Caco-2 (cell line): Measurements from ENCODE around the gene CCNQ. TPM values are rescaled to one million over a fixed set of nuclear protein-coding genes. Genes with fewer than 3 reads are reported as not detected.

Experiments
- BruUV-seq: library from RNA; stranded (reverse); fragments of 400-500 nt; replicated peaks from 2 replicates; lab custom pipeline; 2021; lab: Mats Ljungman, UMichigan
- CTCF ChIA-PET: fragments of 300-600 bp; sonication (Branson Sonifier 250); formaldehyde crosslinking; loops from one replicate; lab custom pipeline; 2022; ENCODE audit warnings: antibody characterized with exemption; lab: Charles Lee
- POLR2A ChIA-PET: fragments of 300-600 bp; sonication (Branson Sonifier 250); formaldehyde crosslinking; loops from one replicate; lab custom pipeline; 2022; ENCODE audit warnings: antibody characterized with exemption; lab: Charles Lee
- DNase-seq, 2 experiments: peaks; one replicate each; pipeline versions ENCODE4 v3.0.0 to v3.0.0-alpha.2; 2020 to 2022
- H3K27me3 ChIP-seq: replicated peaks from 2 replicates; pipeline ENCODE4 v1.6.0; 2011; ENCODE audit warnings: low read length; ENCODE audit not compliant: control insufficient read depth, insufficient read depth
- H3K36me3 ChIP-seq: 2 replicates; pipeline ENCODE4 v1.5.1; 2011; ENCODE audit warnings: low read length; ENCODE audit not compliant: control insufficient read depth, insufficient read depth
- H3K4me1 ChIP-seq: fragments of 250-450 bp; sonication (Bioruptor Pico); 2 replicates; pipeline ENCODE4 v1.5.1; 2020; ENCODE audit warnings: mild to moderate bottlenecking
- H3K4me3 ChIP-seq: 2 replicates; pipeline ENCODE4 v1.5.1; 2011; ENCODE audit warnings: low read depth, mild to moderate bottlenecking, control low read depth, low read length
- H3K9me3 ChIP-seq: fragments of 250-450 bp; sonication (Bioruptor Pico); 2 replicates; pipeline ENCODE4 v1.5.1; 2020; ENCODE audit warnings: mild to moderate bottlenecking, moderate library complexity
- H3K27ac Mint-ChIP-seq: one replicate; pipeline ENCODE4 v1.8.0; 2022; ENCODE audit warnings: mixed read lengths; ENCODE audit not compliant: unreplicated experiment
- H3K27me3 Mint-ChIP-seq: one replicate; pipeline ENCODE4 v1.8.0; 2022; ENCODE audit warnings: mixed read lengths; ENCODE audit not compliant: insufficient read depth, unreplicated experiment
- H3K36me3 Mint-ChIP-seq: one replicate; pipeline ENCODE4 v1.8.0; 2022; ENCODE audit warnings: mild to moderate bottlenecking, mixed read lengths; ENCODE audit not compliant: insufficient read depth, unreplicated experiment
- H3K4me1 Mint-ChIP-seq: one replicate; pipeline ENCODE4 v1.8.0; 2022; ENCODE audit warnings: low read depth, mixed read lengths; ENCODE audit not compliant: unreplicated experiment
- H3K4me3 Mint-ChIP-seq: one replicate; pipeline ENCODE4 v1.8.0; 2022; ENCODE audit warnings: mild to moderate bottlenecking, moderate library complexity, mixed read lengths; ENCODE audit not compliant: unreplicated experiment
- H3K9me3 Mint-ChIP-seq: one replicate; pipeline ENCODE4 v1.8.0; 2022; ENCODE audit warnings: mixed read lengths; ENCODE audit not compliant: unreplicated experiment
- intact Hi-C: fragments of 100-400 bp; cut with micrococcal nuclease; formaldehyde crosslinking; loops from one replicate; pipeline ENCODE4 v1.10.0; 2022; ENCODE audit not compliant: unreplicated experiment
- total RNA-seq: library from RNA; stranded (reverse); gene quantifications from 2 replicates; pipeline ENCODE4 v1.2.3, GENCODE V29; 2022
- TF ChIP-seq, protein P1 (sequence below), 2 experiments: fragments of 200-600 bp in 1 of 2; IDR thresholded peaks; 1 replicate in 1 of 2; 2 replicates in 1 of 2; pipeline versions ENCODE4 v1.5.1 to v1.8.0; 2011 to 2022; ENCODE audit warnings: antibody characterized with exemption in 1 of 2, control low read depth in 1 of 2, inconsistent platforms in 1 of 2, low read depth in 1 of 2, low read length in 1 of 2, mild to moderate bottlenecking in 1 of 2, moderate library complexity in 1 of 2; ENCODE audit not compliant: insufficient read depth in 1 of 2, severe bottlenecking in 1 of 2, unreplicated experiment in 1 of 2

The CCNQ gene
- total RNA-seq, 1 experiment from 2014 or later = 23.8 TPM

DNA sequence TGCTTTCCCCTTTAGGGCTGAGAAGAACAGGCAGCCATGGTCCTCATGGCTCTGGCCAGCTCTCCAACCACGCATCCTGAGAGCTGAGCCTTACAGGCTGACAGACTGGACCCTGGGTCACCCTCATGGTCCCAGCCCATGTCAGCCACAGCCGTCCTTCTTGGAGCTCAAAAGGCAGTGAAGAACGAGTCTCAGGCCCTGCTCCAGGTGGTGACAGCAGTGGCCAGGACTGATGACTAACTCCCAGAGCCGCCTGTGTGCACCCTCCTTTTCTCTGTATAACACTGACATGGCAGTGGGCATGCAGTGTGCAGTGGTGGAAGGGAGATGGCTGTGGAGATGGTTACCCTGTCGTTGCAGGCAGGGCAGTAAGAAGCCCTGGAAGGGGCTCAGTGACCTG, 37.8 kb upstream of the CCNQ start:
- no peak overlapping the region for H3K4me3 ChIP-seq
- H3K4me1 ChIP-seq = no peaks in the 10 kb centered on the region
- H3K36me3 ChIP-seq = no peaks in the 10 kb centered on the region
- H3K9me3 Mint-ChIP-seq = no peaks in the 10 kb centered on the region
- no peak overlapping the region for H3K4me3 Mint-ChIP-seq
- intact Hi-C loops = no loop called here
- no TSS peak for BruUV-seq
- H3K27ac Mint-ChIP-seq = no peak overlapping the region
- no peaks in the 10 kb centered on the region for H3K27me3 Mint-ChIP-seq
- H3K4me1 Mint-ChIP-seq = peaks cover 16% of the 10 kb centered on the region
- H3K36me3 Mint-ChIP-seq = no peaks in the 10 kb centered on the region
- ChIA-PET POLR2A (no interaction called here), CTCF (interaction anchor here (1.0 to 1.3 kb wide), 4 partner anchors 8 to 31 kb away, joined by 4 to 7 read pairs (median 5); partner anchors contain the start of gene DUSP9)
- DNase-seq = no peak
- H3K27me3 ChIP-seq = no peaks in the 10 kb centered on the region
- no peaks in the 10 kb centered on the region for H3K9me3 ChIP-seq
- TF ChIP-seq, protein P1, sequence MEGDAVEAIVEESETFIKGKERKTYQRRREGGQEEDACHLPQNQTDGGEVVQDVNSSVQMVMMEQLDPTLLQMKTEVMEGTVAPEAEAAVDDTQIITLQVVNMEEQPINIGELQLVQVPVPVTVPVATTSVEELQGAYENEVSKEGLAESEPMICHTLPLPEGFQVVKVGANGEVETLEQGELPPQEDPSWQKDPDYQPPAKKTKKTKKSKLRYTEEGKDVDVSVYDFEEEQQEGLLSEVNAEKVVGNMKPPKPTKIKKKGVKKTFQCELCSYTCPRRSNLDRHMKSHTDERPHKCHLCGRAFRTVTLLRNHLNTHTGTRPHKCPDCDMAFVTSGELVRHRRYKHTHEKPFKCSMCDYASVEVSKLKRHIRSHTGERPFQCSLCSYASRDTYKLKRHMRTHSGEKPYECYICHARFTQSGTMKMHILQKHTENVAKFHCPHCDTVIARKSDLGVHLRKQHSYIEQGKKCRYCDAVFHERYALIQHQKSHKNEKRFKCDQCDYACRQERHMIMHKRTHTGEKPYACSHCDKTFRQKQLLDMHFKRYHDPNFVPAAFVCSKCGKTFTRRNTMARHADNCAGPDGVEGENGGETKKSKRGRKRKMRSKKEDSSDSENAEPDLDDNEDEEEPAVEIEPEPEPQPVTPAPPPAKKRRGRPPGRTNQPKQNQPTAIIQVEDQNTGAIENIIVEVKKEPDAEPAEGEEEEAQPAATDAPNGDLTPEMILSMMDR (IDR thresholded peaks at IDR 0.05; ENCODE audit: insufficient read depth in 1 of 2, low read depth in 1 of 2, low read length in 1 of 2, severe bottlenecking in 1 of 2, unreplicated experiment in 1 of 2) = no peak

- Mint-ChIP-seq H3K4me3 (no peak overlapping the region), H3K36me3 (no peaks in the 10 kb centered on the region), H3K27me3 (no peaks in the 10 kb centered on the region), H3K27ac (no peak overlapping the region), H3K4me1 (peaks cover 10% of the 10 kb centered on the region), H3K9me3 (no peaks in the 10 kb centered on the region)
- TF ChIP-seq, protein P1 (IDR thresholded peaks at IDR 0.05; ENCODE audit: insufficient read depth in 1 of 2, low read depth in 1 of 2, low read length in 1 of 2, severe bottlenecking in 1 of 2, unreplicated experiment in 1 of 2) = peak in 1 of 2 experiments; percentile 30
- CTCF ChIA-PET = interaction anchor here (0.5 to 1.3 kb wide), 7 partner anchors 9 to 32 kb away, joined by 3 to 7 read pairs (median 4); partner anchors contain the start of gene DUSP9
- Histone ChIP-seq H3K4me1 (no peaks in the 10 kb centered on the region), H3K36me3 (no peaks in the 10 kb centered on the region), H3K27me3 (no peaks in the 10 kb centered on the region), H3K9me3 (no peaks in the 10 kb centered on the region), H3K4me3 (no peak overlapping the region)
- DNase-seq = peak in 1 of 2 experiments; percentile 35
- POLR2A ChIA-PET = no interaction called here
- intact Hi-C loops = no loop called here
- no TSS peak for BruUV-seq
Observed at GRCh38 chrX:153635788-153636668, 37.1 kb upstream of the CCNQ start.

- Histone ChIP-seq H3K4me1 (no peaks in the 10 kb centered on the region), H3K4me3 (no peak overlapping the region), H3K36me3 (no peaks in the 10 kb centered on the region), H3K27me3 (no peaks in the 10 kb centered on the region), H3K9me3 (no peaks in the 10 kb centered on the region)
- Mint-ChIP-seq H3K9me3 (no peaks in the 10 kb centered on the region), H3K27ac (no peak overlapping the region), H3K4me3 (no peak overlapping the region), H3K27me3 (no peaks in the 10 kb centered on the region), H3K36me3 (no peaks in the 10 kb centered on the region), H3K4me1 (peaks cover 10% of the 10 kb centered on the region)
- BruUV-seq = no TSS peak
- intact Hi-C loops = no loop called here
- ChIA-PET POLR2A (no interaction called here), CTCF (interaction anchor here (0.9 to 1.3 kb wide), 2 partner anchors 17 to 32 kb away, joined by 3 to 4 read pairs; no protein-coding TSS in a partner anchor)
- no peak for DNase-seq
- TF ChIP-seq, protein P1 (IDR thresholded peaks at IDR 0.05; ENCODE audit: insufficient read depth in 1 of 2, low read depth in 1 of 2, low read length in 1 of 2, severe bottlenecking in 1 of 2, unreplicated experiment in 1 of 2) = no peak
Observed at GRCh38 chrX:153635388-153635787, 36.4 kb upstream of the CCNQ start.
